T-helper 2 cell treated with Interferon-gamma antibody and Interleukin-4, amounts not matched to agents 5 μg/mL and 100 μg/mL, for 36 hours (primary cell): ENCODE results near the gene VAV2.

Experiments used
- DNase-seq: peaks from one replicate; pipeline ENCODE4 v3.0.0; 2021; ENCODE audit warnings: low spot score
- H3K27ac Mint-ChIP-seq: one replicate; pipeline ENCODE4 v1.8.0; 2021; ENCODE audit warnings: mild to moderate bottlenecking, mixed read lengths
- H3K27me3 Mint-ChIP-seq: one replicate; pipeline ENCODE4 v1.8.0; 2021; ENCODE audit warnings: low read depth, mixed read lengths
- H3K36me3 Mint-ChIP-seq: one replicate; pipeline ENCODE4 v1.8.0; 2021; ENCODE audit warnings: low read depth, mixed read lengths
- H3K4me1 Mint-ChIP-seq: one replicate; pipeline ENCODE4 v1.8.0; 2021; ENCODE audit warnings: low read depth, mixed read lengths
- H3K4me3 Mint-ChIP-seq: one replicate; pipeline ENCODE4 v1.8.0; 2022; ENCODE audit warnings: mild to moderate bottlenecking, moderate library complexity, mixed read lengths
- H3K9me3 Mint-ChIP-seq: one replicate; pipeline ENCODE4 v1.8.0; 2021; ENCODE audit warnings: mixed read lengths

VAV2 gene

GRCh38 chr9:133837627-133838597, 154.2 kb downstream of the VAV2 start:
- no peaks in the 10 kb centered on the region for H3K4me1 Mint-ChIP-seq
- H3K9me3 Mint-ChIP-seq = no peaks in the 10 kb centered on the region
- H3K27me3 Mint-ChIP-seq = no peaks in the 10 kb centered on the region
- H3K27ac Mint-ChIP-seq = no peak overlapping the region
- no peaks in the 10 kb centered on the region for H3K36me3 Mint-ChIP-seq
- no peak for DNase-seq
- no peak overlapping the region for H3K4me3 Mint-ChIP-seq

DNA sequence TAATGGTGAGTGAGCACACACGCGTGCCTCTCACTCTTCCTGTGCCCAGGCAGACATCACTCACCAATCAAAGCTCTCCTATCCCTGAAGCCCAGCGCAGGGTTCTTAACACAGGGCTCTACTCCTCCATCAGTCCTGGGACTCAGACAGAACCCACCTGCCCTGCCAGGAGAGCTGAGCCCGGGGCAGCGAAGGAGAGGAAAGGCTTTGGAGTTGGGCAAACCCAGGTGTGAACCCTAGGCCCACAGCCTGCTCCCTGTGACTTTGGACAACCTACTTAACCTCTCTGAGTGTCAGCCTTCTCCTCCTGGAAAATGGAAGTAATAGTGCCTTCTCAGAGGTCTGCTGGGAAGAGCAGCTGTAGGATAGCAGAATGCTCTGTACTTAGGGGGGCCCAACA, 155.3 kb downstream of the VAV2 start:
- DNase-seq = no peak
- Mint-ChIP-seq H3K9me3 (no peaks in the 10 kb centered on the region), H3K4me3 (no peak overlapping the region), H3K4me1 (no peaks in the 10 kb centered on the region), H3K36me3 (no peaks in the 10 kb centered on the region), H3K27me3 (no peaks in the 10 kb centered on the region), H3K27ac (no peak overlapping the region)

- no peaks in the 10 kb centered on the region for H3K4me1 Mint-ChIP-seq
- no peak overlapping the region for H3K27ac Mint-ChIP-seq
- H3K9me3 Mint-ChIP-seq = no peaks in the 10 kb centered on the region
- no peak for DNase-seq
- H3K4me3 Mint-ChIP-seq = no peak overlapping the region
- H3K36me3 Mint-ChIP-seq = no peaks in the 10 kb centered on the region
- no peaks in the 10 kb centered on the region for H3K27me3 Mint-ChIP-seq
Observed at GRCh38 chr9:133836001-133836758, 155.9 kb downstream of the VAV2 start.

GRCh38 chr9:133835262-133835901, 156.7 kb downstream of the VAV2 start:
- no peak for DNase-seq
- H3K27me3 Mint-ChIP-seq = no peaks in the 10 kb centered on the region
- no peak overlapping the region for H3K27ac Mint-ChIP-seq
- no peaks in the 10 kb centered on the region for H3K36me3 Mint-ChIP-seq
- no peak overlapping the region for H3K4me3 Mint-ChIP-seq
- H3K4me1 Mint-ChIP-seq = no peaks in the 10 kb centered on the region
- no peaks in the 10 kb centered on the region for H3K9me3 Mint-ChIP-seq

- no peaks in the 10 kb centered on the region for H3K4me1 Mint-ChIP-seq
- H3K9me3 Mint-ChIP-seq = no peaks in the 10 kb centered on the region
- no peaks in the 10 kb centered on the region for H3K27me3 Mint-ChIP-seq
- no peak for DNase-seq
- H3K4me3 Mint-ChIP-seq = no peak overlapping the region
- no peaks in the 10 kb centered on the region for H3K36me3 Mint-ChIP-seq
- no peak overlapping the region for H3K27ac Mint-ChIP-seq
Observed at GRCh38 chr9:133834080-133834976, 157.8 kb downstream of the VAV2 start.

DNA sequence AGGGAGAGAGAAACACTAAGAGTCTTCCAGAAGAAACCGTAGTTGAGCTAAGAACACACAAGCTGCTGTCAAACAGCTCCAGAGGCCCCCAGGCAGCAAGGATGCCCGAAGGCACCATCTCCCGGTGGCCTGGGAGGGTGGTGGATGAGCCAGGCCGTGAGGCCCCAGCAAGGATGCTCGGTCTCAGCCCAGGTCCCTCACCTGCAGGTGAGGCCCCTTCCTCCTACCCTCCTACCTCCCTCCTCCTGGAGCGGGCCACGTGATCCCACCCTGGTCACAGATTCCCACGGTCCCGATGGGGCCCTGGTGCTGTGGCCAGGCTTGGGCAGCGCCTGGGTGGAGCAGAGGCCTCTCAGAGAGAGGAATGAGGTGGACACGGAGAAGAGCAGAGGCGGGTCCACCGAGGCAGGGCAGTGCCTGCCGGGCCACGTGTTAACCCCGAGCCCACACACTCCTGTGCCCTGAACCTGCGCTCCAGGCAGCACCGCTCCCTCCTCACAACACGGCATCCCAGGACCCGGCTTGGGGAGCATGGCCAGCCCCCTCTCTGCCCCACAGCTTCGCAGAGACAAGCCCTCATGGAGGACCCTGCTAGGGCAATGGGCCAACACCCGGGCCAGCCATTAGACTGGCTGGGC, 158.6 kb downstream of the VAV2 start:
- no peaks in the 10 kb centered on the region for H3K4me1 Mint-ChIP-seq
- no peaks in the 10 kb centered on the region for H3K36me3 Mint-ChIP-seq
- H3K9me3 Mint-ChIP-seq = no peaks in the 10 kb centered on the region

DNA sequence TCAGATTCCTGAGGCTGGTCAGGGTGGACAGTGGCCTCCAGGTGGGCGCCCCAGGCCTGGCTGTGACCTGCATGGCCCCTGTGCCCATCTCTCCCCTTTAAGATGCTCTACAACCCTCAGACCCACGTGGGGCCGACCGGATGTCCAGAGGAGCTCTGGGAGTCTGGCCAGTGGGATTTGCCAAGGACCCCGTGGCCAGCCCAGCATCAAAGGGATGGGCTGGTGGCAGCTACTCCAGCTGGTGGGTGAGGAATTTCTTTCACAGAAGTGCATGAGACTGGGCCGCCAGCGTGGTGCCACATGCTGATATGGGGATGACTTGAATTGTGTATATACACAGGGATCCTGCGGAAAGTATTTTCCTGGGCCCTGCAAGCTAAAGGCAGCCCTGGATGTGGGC, 159.2 kb downstream of the VAV2 start:
- no peaks in the 10 kb centered on the region for H3K9me3 Mint-ChIP-seq
- H3K4me1 Mint-ChIP-seq = no peaks in the 10 kb centered on the region
- no peak overlapping the region for H3K4me3 Mint-ChIP-seq
- H3K27me3 Mint-ChIP-seq = no peaks in the 10 kb centered on the region
- no peaks in the 10 kb centered on the region for H3K36me3 Mint-ChIP-seq
- no peak overlapping the region for H3K27ac Mint-ChIP-seq
- DNase-seq = no peak

More for the DNA sequence above, 158.6 kb downstream of the VAV2 start:
- no peak for DNase-seq
- no peaks in the 10 kb centered on the region for H3K27me3 Mint-ChIP-seq
- H3K4me3 Mint-ChIP-seq = no peak overlapping the region
- no peak overlapping the region for H3K27ac Mint-ChIP-seq

DNA sequence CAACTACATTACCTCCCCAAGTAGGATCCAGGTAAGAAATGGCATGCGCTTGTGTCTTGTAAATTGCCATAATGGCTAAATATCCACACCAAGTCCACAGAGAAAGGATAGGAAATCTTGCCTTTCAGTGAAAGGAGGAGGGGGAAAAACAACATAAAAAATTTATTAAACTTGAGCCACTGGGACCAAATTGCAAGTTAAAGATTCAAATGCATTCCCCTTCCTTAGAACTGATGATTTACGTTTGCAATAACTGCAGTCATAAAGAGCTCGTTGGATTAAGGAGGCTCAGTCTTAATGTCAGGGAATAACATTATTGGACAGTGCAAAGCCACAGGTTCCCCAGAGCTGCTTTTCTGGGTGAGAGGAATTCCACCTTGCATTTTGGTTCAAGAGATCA, 161.4 kb downstream of the VAV2 start:
- Mint-ChIP-seq H3K36me3 (no peaks in the 10 kb centered on the region), H3K27ac (no peak overlapping the region), H3K27me3 (no peaks in the 10 kb centered on the region), H3K9me3 (no peaks in the 10 kb centered on the region), H3K4me1 (no peaks in the 10 kb centered on the region), H3K4me3 (no peak overlapping the region)
- DNase-seq = no peak

DNA sequence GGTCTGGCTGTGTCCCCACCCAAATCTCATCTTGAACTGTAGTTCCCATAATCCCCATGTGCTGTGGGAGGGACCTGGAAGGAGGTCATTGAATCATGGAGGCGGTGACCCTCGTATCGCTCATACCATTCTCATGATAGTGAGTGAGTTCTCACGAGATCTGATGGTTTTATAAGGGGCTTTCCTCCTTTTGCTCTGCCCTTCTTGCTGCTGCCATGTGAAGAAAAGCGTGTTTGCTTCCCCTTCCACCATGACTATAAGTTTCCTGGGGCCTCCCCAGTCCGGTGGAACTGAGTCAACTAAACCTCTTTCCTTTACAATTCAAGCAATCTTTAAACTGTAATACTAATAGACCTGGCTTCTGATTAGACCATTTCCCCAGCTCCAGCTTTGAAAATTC, 161.8 kb downstream of the VAV2 start:
- no peaks in the 10 kb centered on the region for H3K27me3 Mint-ChIP-seq
- H3K4me3 Mint-ChIP-seq = no peak overlapping the region
- H3K27ac Mint-ChIP-seq = no peak overlapping the region
- no peaks in the 10 kb centered on the region for H3K9me3 Mint-ChIP-seq
- H3K4me1 Mint-ChIP-seq = no peaks in the 10 kb centered on the region
- no peaks in the 10 kb centered on the region for H3K36me3 Mint-ChIP-seq
- no peak for DNase-seq

GRCh38 chr9:133828338-133828997, 163.7 kb downstream of the VAV2 start:
- Mint-ChIP-seq H3K27ac (no peak overlapping the region), H3K9me3 (no peaks in the 10 kb centered on the region), H3K36me3 (no peaks in the 10 kb centered on the region), H3K4me1 (no peaks in the 10 kb centered on the region), H3K27me3 (no peaks in the 10 kb centered on the region), H3K4me3 (no peak overlapping the region)
- no peak for DNase-seq

DNA sequence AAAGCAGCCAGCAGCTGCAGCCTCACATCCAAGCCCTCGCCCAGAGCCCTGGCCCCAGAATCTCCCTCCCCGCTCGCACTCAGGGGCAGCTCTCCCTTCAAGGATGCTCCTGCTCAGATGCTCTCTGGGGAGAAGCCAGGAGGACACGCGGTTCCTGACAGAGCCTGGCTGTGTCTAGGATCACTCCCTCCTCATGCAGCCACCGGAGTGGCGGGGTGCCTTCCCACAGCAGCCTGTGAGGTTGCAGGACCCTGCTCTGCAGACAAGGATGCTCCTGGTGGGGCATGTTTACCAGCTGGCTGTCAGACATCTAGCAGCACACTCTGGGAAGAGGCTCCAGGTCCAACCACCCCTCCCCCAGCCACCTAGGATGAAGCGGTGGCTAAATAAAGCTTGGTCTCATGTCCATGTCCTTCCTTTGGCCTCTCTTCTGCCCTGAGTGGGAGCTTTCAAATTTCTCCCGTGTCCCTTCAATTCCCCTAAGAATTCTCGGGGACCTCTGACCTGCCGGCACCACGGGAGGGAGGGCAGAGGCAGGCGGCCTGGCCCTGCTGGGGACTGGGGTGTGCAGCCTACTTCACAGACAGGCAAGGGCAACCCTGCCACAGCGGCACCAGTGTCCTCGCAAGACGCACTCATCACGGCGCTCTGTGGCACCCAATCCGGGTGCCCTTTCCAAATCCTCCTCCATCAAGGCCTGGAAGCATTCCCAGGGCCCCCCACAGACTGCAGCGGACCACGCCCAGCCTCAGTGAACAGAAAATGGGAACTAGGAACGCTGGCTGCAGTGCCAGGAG, 165.6 kb downstream of the VAV2 start:
- H3K9me3 Mint-ChIP-seq = no peaks in the 10 kb centered on the region
- H3K4me1 Mint-ChIP-seq = no peaks in the 10 kb centered on the region
- no peak for DNase-seq
- no peak overlapping the region for H3K27ac Mint-ChIP-seq
- no peaks in the 10 kb centered on the region for H3K36me3 Mint-ChIP-seq
- no peak overlapping the region for H3K4me3 Mint-ChIP-seq
- H3K27me3 Mint-ChIP-seq = no peaks in the 10 kb centered on the region

DNA sequence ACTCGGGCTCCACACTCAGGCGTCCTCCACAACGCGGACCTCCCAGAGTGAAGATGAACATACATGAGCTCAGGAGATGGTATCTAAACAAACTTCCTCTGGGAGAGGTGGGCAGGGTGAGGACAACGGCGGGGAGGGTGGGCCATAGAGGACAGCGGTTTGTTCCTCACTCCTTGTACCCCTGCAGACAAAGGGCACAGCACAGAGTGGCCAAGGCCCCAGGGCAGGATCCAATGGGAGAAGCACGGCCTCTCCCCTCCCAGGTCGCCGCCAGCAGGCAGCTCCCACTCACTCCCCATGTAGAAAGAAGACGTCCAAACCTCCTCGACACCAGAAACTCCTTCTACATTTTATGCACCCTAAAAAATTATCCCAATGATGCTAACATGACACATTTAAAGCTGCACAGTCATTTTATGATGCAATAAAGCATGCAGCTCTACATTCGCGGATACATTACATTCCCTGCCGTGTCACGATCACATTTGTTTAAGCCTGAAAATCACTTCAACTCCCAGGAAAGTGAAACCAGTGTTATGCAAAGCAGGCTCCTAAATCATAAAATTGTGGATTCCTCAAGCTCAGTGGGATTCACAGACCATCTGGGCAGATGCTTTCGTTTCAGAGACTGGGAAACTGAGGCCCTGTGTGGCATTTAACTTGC, 166.4 kb downstream of the VAV2 start:
- no peaks in the 10 kb centered on the region for H3K9me3 Mint-ChIP-seq
- no peak for DNase-seq
- H3K4me3 Mint-ChIP-seq = no peak overlapping the region
- H3K27ac Mint-ChIP-seq = no peak overlapping the region
- H3K27me3 Mint-ChIP-seq = no peaks in the 10 kb centered on the region
- H3K4me1 Mint-ChIP-seq = no peaks in the 10 kb centered on the region
- H3K36me3 Mint-ChIP-seq = no peaks in the 10 kb centered on the region
